HG02885 (cell line): ENCODE measurements around the gene PPP1R2B.
"Not testable (repeated sequence)": the region's sequence is repeated elsewhere in the genome, so short reads cannot be mapped to it uniquely, and the experiment has no call there.

Source experiments
- ATAC-seq: cut with Tn5 transposase; IDR thresholded peaks from one replicate; pipeline ENCODE4 v1.9.1; 2021; ENCODE audit warnings: mild to moderate bottlenecking; ENCODE audit not compliant: unreplicated experiment, poor library complexity

Gene PPP1R2B

GRCh38 chr5:156850206-156850751, at the start of gene PPP1R2B:
TSS of gene PPP1R2B (plus strand) at chr5:156850295. CDS start at chr5:156850563, 268 bp downstream.
- no peak for ATAC-seq

GRCh38 chr5:156800929-156801328, 49.2 kb upstream of the PPP1R2B start:
- no peak for ATAC-seq

GRCh38 chr5:156802501-156802900, 47.6 kb upstream of the PPP1R2B start:
- ATAC-seq, result no peak

DNA sequence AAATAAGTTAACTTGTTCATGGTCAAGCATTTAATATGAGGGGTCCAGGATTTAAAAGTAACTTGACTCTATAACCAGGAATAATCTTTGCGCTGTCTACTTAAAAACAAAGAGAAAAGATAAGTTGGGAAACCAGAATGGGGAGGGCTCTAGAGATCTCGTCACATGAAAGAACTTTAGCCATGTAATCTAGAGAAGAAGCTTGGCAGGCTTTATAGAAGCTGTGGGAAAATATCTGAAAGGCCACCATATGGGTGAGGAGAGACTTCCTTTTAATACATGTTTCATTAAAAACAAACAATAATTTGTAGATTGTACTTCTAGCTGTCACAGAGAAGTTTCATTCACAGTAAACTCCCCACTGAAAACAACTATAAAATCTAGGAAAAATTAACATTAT, 46.7 kb upstream of the PPP1R2B start:
- ATAC-seq, result no peak

- ATAC-seq, result no peak
Observed at GRCh38 chr5:156812959-156813358, 37.1 kb upstream of the PPP1R2B start.

GRCh38 chr5:156815988-156816599, 34.0 kb upstream of the PPP1R2B start:
- peak; percentile 72 for ATAC-seq

DNA sequence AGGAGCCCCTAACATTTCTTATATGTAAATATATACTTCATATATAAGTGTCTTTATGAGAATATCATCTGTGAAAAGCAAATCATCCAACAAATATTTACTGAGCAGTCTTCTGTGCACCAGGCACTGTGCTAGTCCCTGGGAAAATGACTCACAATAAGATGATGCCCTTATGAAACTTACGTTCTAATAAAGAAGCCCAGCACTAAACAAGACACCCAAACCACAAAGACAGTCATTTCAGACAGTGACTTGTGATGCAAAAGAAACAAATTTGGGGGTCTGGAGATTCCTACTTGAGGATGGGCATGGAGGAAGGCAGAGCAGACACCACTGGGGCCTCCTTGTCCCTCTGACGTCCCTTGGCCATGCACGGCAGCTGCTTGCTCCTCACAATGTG, 30.6 kb upstream of the PPP1R2B start:
- ATAC-seq, result no peak

- ATAC-seq, result no peak
Observed at GRCh38 chr5:156819967-156820581, 30.0 kb upstream of the PPP1R2B start.

DNA sequence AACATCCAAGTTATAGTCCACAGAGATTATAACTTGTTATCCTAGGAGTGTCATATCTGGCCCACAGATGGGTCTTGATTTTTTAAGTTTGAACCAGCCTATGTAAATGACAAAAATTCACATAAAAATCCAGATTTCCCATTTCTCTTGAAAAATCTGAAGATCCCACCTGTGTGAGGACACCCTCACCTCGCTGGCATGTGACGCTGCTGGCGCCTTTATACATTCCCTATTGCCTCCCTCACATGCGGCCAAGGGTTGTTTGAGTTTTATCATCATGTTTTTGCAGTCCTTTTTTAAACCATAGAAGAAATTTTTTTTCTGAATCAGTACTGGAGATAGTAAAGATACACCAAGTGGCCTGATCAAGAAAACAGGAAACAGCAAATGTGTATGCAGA, 25.9 kb upstream of the PPP1R2B start:
- ATAC-seq, result no peak

GRCh38 chr5:156824800-156825199, 25.3 kb upstream of the PPP1R2B start:
- no peak for ATAC-seq

DNA sequence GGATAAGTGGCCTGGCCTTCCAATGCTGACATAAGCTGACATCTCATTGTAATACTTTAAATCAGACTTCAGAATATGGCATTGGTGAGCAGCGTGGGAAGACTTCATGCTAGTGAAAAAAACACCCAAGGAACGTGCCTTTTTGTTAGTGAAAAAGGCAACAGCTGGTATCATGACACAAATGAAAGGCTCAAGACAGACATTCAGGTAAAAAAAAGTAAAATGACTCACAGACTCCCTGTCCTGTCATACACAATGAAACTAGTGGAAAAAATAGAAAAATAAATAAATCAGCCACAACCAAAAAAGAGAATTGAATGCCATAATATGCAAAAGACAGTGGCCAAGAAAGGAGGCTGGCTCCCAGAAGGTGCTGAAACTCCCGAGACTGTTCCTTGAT, 24.4 kb upstream of the PPP1R2B start:
- ATAC-seq, result peak; percentile 36

- ATAC-seq, result peak; percentile 84
Observed at GRCh38 chr5:156826150-156826549, 23.9 kb upstream of the PPP1R2B start.

- no peak for ATAC-seq
Observed at GRCh38 chr5:156834916-156835315, 15.2 kb upstream of the PPP1R2B start.

DNA sequence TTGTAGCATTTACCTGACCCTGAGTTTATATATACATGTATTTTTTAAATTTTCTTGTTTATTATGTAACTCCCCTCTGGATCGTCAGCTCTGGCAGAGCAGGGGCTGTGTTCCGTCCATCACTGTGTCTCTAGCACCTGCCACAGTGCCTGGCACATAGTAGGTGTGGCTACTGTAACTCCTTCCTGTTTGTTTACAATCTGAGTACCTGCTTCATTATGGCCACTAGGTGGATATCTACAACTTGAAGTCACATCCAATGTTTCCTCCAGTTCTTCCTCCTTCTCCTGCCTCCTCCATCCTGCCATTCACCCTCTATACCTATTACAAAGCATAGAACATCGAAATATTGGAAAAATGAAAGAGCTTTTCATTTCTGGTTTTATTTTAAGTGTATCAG, 14.2 kb upstream of the PPP1R2B start:
- ATAC-seq, result peak; percentile 78

- ATAC-seq, result no peak
Observed at GRCh38 chr5:156836846-156837245, 13.2 kb upstream of the PPP1R2B start.

DNA sequence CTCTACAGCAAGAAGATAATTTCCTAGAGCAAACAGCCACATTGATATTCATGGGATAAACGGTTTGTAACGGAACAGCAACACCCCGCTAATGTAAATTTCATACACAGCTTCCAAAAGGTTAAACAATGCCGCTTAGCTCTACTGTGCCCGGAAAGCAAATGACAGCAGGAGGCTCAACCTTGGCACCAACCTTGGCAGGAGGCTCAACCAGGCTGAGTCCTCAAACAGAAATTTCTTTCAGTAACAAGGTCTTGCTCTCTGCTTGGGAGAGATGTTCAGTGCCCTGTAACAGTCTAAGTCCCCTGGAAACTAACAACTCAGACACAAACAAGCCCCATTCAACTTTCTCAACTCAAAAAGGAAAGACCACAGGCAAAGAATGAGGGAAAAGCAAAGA, 11.1 kb upstream of the PPP1R2B start:
- no peak for ATAC-seq

- no peak for ATAC-seq
Observed at GRCh38 chr5:156841737-156842136, 8.4 kb upstream of the PPP1R2B start.

- no peak for ATAC-seq
Observed at GRCh38 chr5:156846914-156847313, 3.2 kb upstream of the PPP1R2B start.

DNA sequence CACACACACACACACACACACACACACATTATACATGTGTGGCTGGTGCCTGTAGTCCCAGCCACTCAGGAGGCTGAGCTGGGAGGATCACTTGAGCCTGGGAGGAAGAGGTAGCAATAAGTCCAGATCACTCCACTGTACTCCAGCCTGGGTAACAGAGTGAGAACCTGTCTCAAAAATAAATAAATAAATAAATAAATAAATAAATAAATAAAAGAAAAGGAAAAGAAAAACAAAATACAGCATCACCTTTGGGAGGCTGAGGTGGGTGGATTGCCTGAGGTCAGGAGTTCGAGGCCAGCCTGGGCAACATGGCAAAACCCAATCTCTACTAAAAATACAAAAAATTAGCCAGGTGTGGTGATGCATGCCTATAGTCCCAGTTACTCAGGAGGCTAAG, 1.6 kb upstream of the PPP1R2B start:
- ATAC-seq, result not testable (repeated sequence)

DNA sequence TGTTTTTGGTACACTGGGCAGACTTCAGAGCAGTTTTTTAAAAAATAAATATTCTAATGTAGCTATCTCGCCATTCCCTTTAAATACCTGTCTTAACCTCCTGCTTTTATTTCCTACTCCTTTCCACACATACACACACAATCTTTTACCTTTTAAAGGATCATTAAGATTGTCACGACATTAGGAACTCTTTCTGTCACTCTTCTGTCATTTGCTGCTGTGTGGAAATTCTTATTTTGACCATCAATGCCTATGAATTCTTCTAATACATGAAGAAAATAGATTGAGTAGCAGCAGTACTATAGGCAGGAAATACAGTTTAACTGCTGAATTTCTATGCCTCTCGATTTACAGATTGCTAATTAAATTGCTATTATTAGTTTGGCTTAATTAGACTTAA, 1.8 kb downstream of the PPP1R2B start:
- no peak for ATAC-seq

GRCh38 chr5:156853055-156853454, 3.0 kb downstream of the PPP1R2B start:
- ATAC-seq, result not testable (repeated sequence)

DNA sequence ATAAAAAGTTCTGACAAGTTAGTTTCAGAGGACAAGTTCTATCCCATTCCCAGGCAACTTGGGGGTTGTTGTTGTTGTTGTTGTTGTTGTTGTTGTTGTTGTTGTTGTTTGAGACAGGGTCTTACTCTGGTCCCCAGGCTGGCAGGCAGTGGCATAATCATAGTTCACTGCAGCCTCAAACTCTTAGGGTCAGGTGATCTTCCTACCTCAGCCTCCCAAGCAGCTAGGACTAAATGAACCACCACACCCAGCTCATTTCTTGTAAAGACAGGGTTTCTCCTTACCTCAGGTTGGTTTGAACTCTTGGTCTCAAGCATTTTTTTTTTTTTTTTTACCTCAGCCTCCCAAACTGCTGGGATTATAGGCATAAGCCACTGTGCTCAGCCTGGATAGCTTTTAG, 15.3 kb downstream of the PPP1R2B start:
- ATAC-seq, result no peak
